CD1c-positive myeloid dendritic cell (primary cell): Measurements from ENCODE around the gene GDF9.

Source experiments
- DNase-seq: peaks from one replicate; pipeline ENCODE4 v3.0.0-alpha.2; 2016; ENCODE audit errors: extremely low spot score

Gene GDF9

GRCh38 chr5:132817011-132817410, 49.3 kb downstream of the GDF9 start:
- no peak for DNase-seq

GRCh38 chr5:132816554-132816953, 49.7 kb downstream of the GDF9 start:
- no peak for DNase-seq

GRCh38 chr5:132816083-132816482, 50.2 kb downstream of the GDF9 start:
- no peak for DNase-seq

GRCh38 chr5:132815454-132815853, 50.8 kb downstream of the GDF9 start:
- no peak for DNase-seq

GRCh38 chr5:132814503-132815294, 51.6 kb downstream of the GDF9 start:
- DNase-seq = no peak

- no peak for DNase-seq
These were observed 52.4 kb downstream of the GDF9 start for GRCh38 chr5:132813599-132814502.

- DNase-seq = no peak
These were observed 53.3 kb downstream of the GDF9 start, which contains the start of gene SOWAHA for GRCh38 chr5:132812781-132813598. Gene SOWAHA (plus strand): TSS chr5:132813302. CDS start chr5:132813622, 320 bp downstream.

- peak; percentile 75 for DNase-seq
These were observed 54.0 kb downstream of the GDF9 start for GRCh38 chr5:132812123-132812765.
